Left colon (tissue), 2 donors: Measurements from ENCODE around the gene FMNL2. TPM values are rescaled to one million over a fixed set of nuclear protein-coding genes. Genes with fewer than 3 reads are reported as not detected.
"Not testable (repeated sequence)": the region's sequence is repeated elsewhere in the genome, so short reads cannot be mapped to it uniquely, and the experiment has no call there.

Experiments
- ATAC-seq: fragments of 200-7000 bp; cut with Tn5 transposase; one replicate; pipeline ENCODE4 v1.9.1; 2020; ENCODE audit warnings: mild to moderate bottlenecking, moderate library complexity
- DNase-seq, 2 donors: peaks; one replicate each; pipeline ENCODE4 v3.0.0-alpha.2; 2020
- intact Hi-C, 2 donors: fragments of 100-400 bp; cut with DNase I in 1 of 2; cut with micrococcal nuclease in 1 of 2; formaldehyde crosslinking; loops; one replicate each; pipeline versions ENCODE4 v1.11.2 to v1.14.0; 2022; cut with DNase I, micrococcal nuclease
- long read RNA-seq: library from polyadenylated mRNA; unstranded; transcript quantifications from one replicate; pipeline ENCODE4 v2.0.0, GENCODE V29; 2021
- total RNA-seq, 2 donors: library from RNA; stranded (reverse); fragmentation: NEBNext Ultra II Directional; extraction: Animal tissue kit (Norgen Biotek cat#: 25700); gene quantifications; one replicate each; pipeline ENCODE4 v1.2.1, GENCODE V29; 2021
- donor health status: DM: no; HTN: no; CAD: no.
- donor health status: DM: yes; HTN: yes; CAD: no.

The FMNL2 gene
- total RNA-seq, result 10 to 100 TPM; 14.8 to 14.9 TPM
- long read RNA-seq, partial matches to known transcripts, result 4 of 7 reads
- long read RNA-seq, other reads (novel, unspliced or antisense), result 3 of 7 reads

GRCh38 chr2:152335016-152335725, at the start of gene FMNL2:
Gene FMNL2, plus strand, starts transcription at chr2:152335174.
- intact Hi-C loops, result loop anchor here in 1 of 2 donors (10.0 kb wide), 1 partner anchor 290 kb away; no protein-coding TSS in a partner anchor
- ATAC-seq, result peak; percentile 87
- peak; percentile 86 to 87 for DNase-seq

GRCh38 chr2:152292991-152293390, 42.0 kb upstream of the FMNL2 start:
- no peak for DNase-seq
- no peak for ATAC-seq
- intact Hi-C loops, result no loop called here

- DNase-seq, result no peak
- ATAC-seq, result no peak
- intact Hi-C loops, result no loop called here
Observed at GRCh38 chr2:152297715-152298114, 37.3 kb upstream of the FMNL2 start.

GRCh38 chr2:152298754-152299153, 36.2 kb upstream of the FMNL2 start:
- ATAC-seq, result no peak
- intact Hi-C loops, result no loop called here

GRCh38 chr2:152301131-152301530, 33.8 kb upstream of the FMNL2 start:
- DNase-seq (no peak), ATAC-seq (no peak)
- intact Hi-C loops, result no loop called here

More at GRCh38 chr2:152298754-152299153, 36.2 kb upstream of the FMNL2 start:
- no peak for DNase-seq

GRCh38 chr2:152303951-152304350, 31.0 kb upstream of the FMNL2 start:
- ATAC-seq (no peak), DNase-seq (no peak)
- intact Hi-C loops, result no loop called here

GRCh38 chr2:152304836-152305235, 30.1 kb upstream of the FMNL2 start:
- ATAC-seq (no peak), DNase-seq (no peak)
- intact Hi-C loops, result no loop called here

- ATAC-seq (no peak), DNase-seq (no peak)
- intact Hi-C loops, result no loop called here
Observed at GRCh38 chr2:152307863-152308262, 27.1 kb upstream of the FMNL2 start.

- intact Hi-C loops, result no loop called here
- no peak for ATAC-seq
- no peak for DNase-seq
Observed at GRCh38 chr2:152309352-152310214, 25.4 kb upstream of the FMNL2 start.

- DNase-seq, result no peak
- intact Hi-C loops, result no loop called here
- no peak for ATAC-seq
Observed at GRCh38 chr2:152319822-152320570, 15.0 kb upstream of the FMNL2 start.

- no peak for ATAC-seq
- intact Hi-C loops, result no loop called here
- DNase-seq, result no peak
Observed at GRCh38 chr2:152320814-152321213, 14.2 kb upstream of the FMNL2 start.

GRCh38 chr2:152322222-152322621, 12.8 kb upstream of the FMNL2 start:
- ATAC-seq (no peak), DNase-seq (no peak)
- intact Hi-C loops, result no loop called here

GRCh38 chr2:152325126-152325525, 9.8 kb upstream of the FMNL2 start:
- intact Hi-C loops, DNase-seq, ATAC-seq: not testable (repeated sequence)

- intact Hi-C loops, result no loop called here
- ATAC-seq, result no peak
- no peak for DNase-seq
Observed at GRCh38 chr2:152326710-152327109, 8.3 kb upstream of the FMNL2 start.

- no peak for ATAC-seq
- intact Hi-C loops, result no loop called here
- no peak for DNase-seq
Observed at GRCh38 chr2:152328013-152328412, 7.0 kb upstream of the FMNL2 start.

GRCh38 chr2:152330235-152330866, 4.6 kb upstream of the FMNL2 start:
- ATAC-seq (no peak), DNase-seq (no peak)
- intact Hi-C loops, result loop anchor here in 1 of 2 donors (10.0 kb wide), 1 partner anchor 294 kb away; no protein-coding TSS in a partner anchor

- no peak for ATAC-seq
- intact Hi-C loops, result loop anchor here in 1 of 2 donors (10.0 kb wide), 1 partner anchor 290 kb away; no protein-coding TSS in a partner anchor
- DNase-seq, result no peak
Observed at GRCh38 chr2:152334701-152335015, 316 bp upstream of the FMNL2 start.

- peak; percentile 28 for ATAC-seq
- intact Hi-C loops, result loop anchor here in 1 of 2 donors (10.0 kb wide), 1 partner anchor 289 kb away; no protein-coding TSS in a partner anchor
- DNase-seq, result peak in 1 of 2 donors; percentile 28
Observed at GRCh38 chr2:152335726-152336118, 748 bp downstream of the FMNL2 start.
